H9 (cell line): ENCODE results near the gene DIP2A. TPM values are rescaled to one million over a fixed set of nuclear protein-coding genes. Genes with fewer than 3 reads are reported as not detected.

Source experiments
- DNase-seq: peaks from one replicate; pipeline ENCODE4 v3.0.0-alpha.2; 2017
- H2AFZ ChIP-seq: one replicate; pipeline ENCODE4 v1.6.1; 2013; ENCODE audit warnings: mild to moderate bottlenecking, low read length, control low read depth, moderate library complexity
- H2AK5ac ChIP-seq: 2 replicates; pipeline ENCODE4 v1.6.1; 2013; ENCODE audit warnings: low read length, control low read depth, mixed read lengths; ENCODE audit not compliant: insufficient read length
- H2BK120ac ChIP-seq: one replicate; pipeline ENCODE4 v1.6.1; 2013; ENCODE audit warnings: low read depth, mild to moderate bottlenecking, low read length, control low read depth, inconsistent platforms; ENCODE audit not compliant: poor library complexity, severe bottlenecking
- H2BK12ac ChIP-seq: 2 replicates; pipeline ENCODE4 v1.6.1; 2013; ENCODE audit warnings: low read length, control low read depth, mixed read lengths, low read depth; ENCODE audit not compliant: insufficient read length
- H2BK15ac ChIP-seq: 2 replicates; pipeline ENCODE4 v1.6.1; 2013; ENCODE audit warnings: low read depth, low read length, control low read depth
- H2BK20ac ChIP-seq: one replicate; pipeline ENCODE4 v1.6.1; 2013; ENCODE audit warnings: low read depth, mild to moderate bottlenecking, low read length, control low read depth, inconsistent platforms; ENCODE audit not compliant: poor library complexity, severe bottlenecking
- H2BK5ac ChIP-seq: 2 replicates; pipeline ENCODE4 v1.6.1; 2013; ENCODE audit warnings: low read length, control low read depth, mixed read lengths; ENCODE audit not compliant: insufficient read length
- H3K14ac ChIP-seq: 2 replicates; pipeline ENCODE4 v1.6.1; 2013; ENCODE audit warnings: low read length, control low read depth; ENCODE audit not compliant: insufficient read depth
- H3K18ac ChIP-seq: 2 replicates; pipeline ENCODE4 v1.6.1; 2013; ENCODE audit warnings: low read depth, mild to moderate bottlenecking, mixed read lengths, low read length, control low read depth; ENCODE audit not compliant: insufficient read length
- H3K23ac ChIP-seq: 2 replicates; pipeline ENCODE4 v1.6.1; 2013; ENCODE audit warnings: low read length, control low read depth, mixed read lengths, low read depth; ENCODE audit not compliant: insufficient read length
- H3K23me2 ChIP-seq: 2 replicates; pipeline ENCODE4 v1.6.1; 2013; ENCODE audit warnings: low read depth, mild to moderate bottlenecking, mixed read lengths, low read length, control low read depth; ENCODE audit not compliant: insufficient read length, poor library complexity, severe bottlenecking
- H3K27ac ChIP-seq: 2 replicates; pipeline ENCODE4 v1.5.1; 2013; ENCODE audit warnings: low read length, control low read depth, mixed read lengths, low read depth; ENCODE audit not compliant: insufficient read length
- H3K27me3 ChIP-seq: 2 replicates; pipeline ENCODE4 v1.6.1; 2013; ENCODE audit warnings: low read length, control low read depth, inconsistent platforms; ENCODE audit not compliant: insufficient read depth
- H3K4ac ChIP-seq: 2 replicates; pipeline ENCODE4 v1.6.1; 2013; ENCODE audit warnings: low read depth, mild to moderate bottlenecking, control low read depth, inconsistent platforms, low read length, moderate library complexity
- H3K4me1 ChIP-seq: 2 replicates; pipeline ENCODE4 v1.6.1; 2013; ENCODE audit warnings: low read length, control low read depth, inconsistent platforms; ENCODE audit not compliant: insufficient read depth
- H3K4me2 ChIP-seq: 2 replicates; pipeline ENCODE4 v1.6.1; 2013; ENCODE audit warnings: low read length, control low read depth, mixed read lengths; ENCODE audit not compliant: insufficient read length, insufficient read depth
- H3K56ac ChIP-seq: 2 replicates; pipeline ENCODE4 v1.6.1; 2013; ENCODE audit warnings: low read depth, mild to moderate bottlenecking, mixed read lengths, low read length, control low read depth; ENCODE audit not compliant: insufficient read length
- H3K79me1 ChIP-seq: 2 replicates; pipeline ENCODE4 v1.6.1; 2013; ENCODE audit warnings: low read depth, mild to moderate bottlenecking, moderate library complexity, low read length, control low read depth, inconsistent platforms; ENCODE audit not compliant: insufficient read depth, poor library complexity, severe bottlenecking
- H3K79me2 ChIP-seq: 2 replicates; pipeline ENCODE4 v1.6.1; 2013; ENCODE audit warnings: low read length, control low read depth, inconsistent platforms; ENCODE audit not compliant: insufficient read depth
- H3K9ac ChIP-seq: 2 replicates; pipeline ENCODE4 v1.6.1; 2013; ENCODE audit warnings: low read length, control low read depth, mixed read lengths; ENCODE audit not compliant: insufficient read length; ENCODE audit errors: extremely low read depth
- H3K9me3 ChIP-seq: one replicate; pipeline ENCODE4 v1.6.1; 2013; ENCODE audit warnings: low read depth, low read length, inconsistent platforms; ENCODE audit not compliant: control insufficient read depth
- H3T11ph ChIP-seq: one replicate; pipeline ENCODE4 v1.6.1; 2013; ENCODE audit warnings: mild to moderate bottlenecking, low read length, control low read depth, inconsistent platforms
- H4K20me1 ChIP-seq: one replicate; pipeline ENCODE4 v1.6.1; 2013; ENCODE audit not compliant: control insufficient read depth, insufficient read length, insufficient read depth
- H4K5ac ChIP-seq: 2 replicates; pipeline ENCODE4 v1.6.1; 2013; ENCODE audit warnings: low read depth, mild to moderate bottlenecking, mixed read lengths, low read length, control low read depth; ENCODE audit not compliant: insufficient read length
- H4K8ac ChIP-seq: replicated peaks from 2 replicates; pipeline ENCODE4 v1.6.1; 2013; ENCODE audit warnings: low read length, control low read depth, mixed read lengths, low read depth; ENCODE audit not compliant: insufficient read length
- H4K91ac ChIP-seq: 2 replicates; pipeline ENCODE4 v1.6.1; 2013; ENCODE audit warnings: low read depth, mild to moderate bottlenecking, moderate library complexity, mixed read lengths, low read length, control low read depth; ENCODE audit not compliant: insufficient read length
- H3K27ac Mint-ChIP-seq, 3 experiments: 2 replicates in 2 of 3; 3 replicates in 1 of 3; pipeline ENCODE4 v1.8.0; 2020 to 2021; ENCODE audit warnings: mixed read lengths in 3 of 3, mild to moderate bottlenecking in 1 of 3, moderate library complexity in 1 of 3
- H3K27me3 Mint-ChIP-seq: 2 replicates; pipeline ENCODE4 v1.8.0; 2021; ENCODE audit warnings: low read depth, mild to moderate bottlenecking, moderate library complexity, mixed read lengths
- H3K36me3 Mint-ChIP-seq, 3 experiments: 2 replicates in 2 of 3; 3 replicates in 1 of 3; pipeline ENCODE4 v1.8.0; 2020 to 2021; ENCODE audit warnings: low read depth in 3 of 3, mixed read lengths in 3 of 3; ENCODE audit not compliant: insufficient read depth in 1 of 3
- H3K4me1 Mint-ChIP-seq, 2 experiments: 2 replicates each; pipeline ENCODE4 v1.8.0; 2020; ENCODE audit warnings: mixed read lengths in 2 of 2
- H3K4me3 Mint-ChIP-seq, 2 experiments: 2 replicates in 1 of 2; 3 replicates in 1 of 2; pipeline ENCODE4 v1.8.0; 2020 to 2021; ENCODE audit warnings: mild to moderate bottlenecking in 2 of 2, mixed read lengths in 2 of 2, moderate library complexity in 1 of 2
- H3K9me3 Mint-ChIP-seq, 2 experiments: 2 replicates in 1 of 2; 3 replicates in 1 of 2; pipeline ENCODE4 v1.8.0; 2020; ENCODE audit warnings: mild to moderate bottlenecking in 2 of 2, mixed read lengths in 2 of 2, moderate library complexity in 1 of 2
- WGBS: extraction: QIAGEN DNeasy Blood & Tissue Kit; methylation state at CpG from one replicate; pipeline ENCODE4 v1.1.7; 2013; ENCODE audit warnings: missing lambda C conversion rate, low lambda C conversion rate, mixed read lengths; ENCODE audit not compliant: insufficient read length; ENCODE audit errors: extremely low coverage; 5-methylcytosine and 5-hydroxymethylcytosine counted together
- total RNA-seq: library from RNA; stranded (reverse); gene quantifications from 2 replicates; pipeline ENCODE4 v1.2.1, GENCODE V29; 2021
- TF ChIP-seq, protein P1 (sequence below): fragments of 200-600 bp; sonication (generic); conservative IDR thresholded peaks from 3 replicates; pipeline ENCODE4 v1.8.0; 2021; ENCODE audit warnings: antibody characterized with exemption, mild to moderate bottlenecking

The DIP2A gene
- total RNA-seq, 1 experiment from 2014 or later = 25.2 TPM

DNA sequence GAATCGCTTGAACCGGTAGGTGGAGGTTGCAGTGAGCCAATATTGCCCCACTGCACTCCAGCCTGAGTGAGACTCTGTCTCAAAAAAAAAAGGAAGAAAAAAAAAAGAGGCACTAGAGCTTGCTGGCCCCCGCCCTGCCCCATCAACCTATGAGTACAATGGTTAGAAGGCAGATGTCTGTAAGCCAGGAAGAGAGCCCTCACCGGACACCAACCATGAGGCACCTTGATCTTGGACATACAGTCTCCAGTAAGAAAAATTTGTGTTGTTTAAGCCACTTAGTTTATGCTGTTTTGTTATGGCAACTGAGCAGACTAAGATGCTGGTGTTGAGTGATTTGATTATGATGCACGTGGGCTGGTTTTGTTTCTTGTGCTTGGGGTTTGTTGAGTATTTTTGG is 34.2 kb downstream of the DIP2A start:
- Mint-ChIP-seq H3K4me3 (no peak overlapping the region), H3K27ac (peak overlapping the region in 1 of 3 experiments; percentile 11; a peak in 2 of 7 replicates), H3K36me3 (peaks cover 0 to 18% (median 5%) of the 10 kb centered on the region in 3 experiments; a peak in 6 of 7 replicates), H3K9me3 (no peaks in the 10 kb centered on the region), H3K27me3 (no peaks in the 10 kb centered on the region), H3K4me1 (peaks cover 3 to 4% of the 10 kb centered on the region in 2 experiments; a peak in 1 of 4 replicates)
- DNase-seq = no peak
- H3K14ac ChIP-seq = no peak overlapping the region
- no peak overlapping the region for H3K56ac ChIP-seq
- no peaks in the 10 kb centered on the region for H3K27me3 ChIP-seq
- WGBS = no CpG with 5 or more reads among the region's 5 CpGs
- H2AK5ac ChIP-seq = no peak overlapping the region
- H3K23ac ChIP-seq = no peak overlapping the region
- H2BK20ac ChIP-seq = no peak overlapping the region
- no peak overlapping the region for H3K18ac ChIP-seq
- no peak overlapping the region for H4K8ac ChIP-seq
- no peaks in the 10 kb centered on the region for H3K79me1 ChIP-seq
- no peaks in the 10 kb centered on the region for H3K79me2 ChIP-seq
- no peak overlapping the region for H4K91ac ChIP-seq
- no peak overlapping the region for H2AFZ ChIP-seq
- H2BK5ac ChIP-seq = no peak overlapping the region
- no peaks in the 10 kb centered on the region for H3K9me3 ChIP-seq
- TF ChIP-seq, protein P1, sequence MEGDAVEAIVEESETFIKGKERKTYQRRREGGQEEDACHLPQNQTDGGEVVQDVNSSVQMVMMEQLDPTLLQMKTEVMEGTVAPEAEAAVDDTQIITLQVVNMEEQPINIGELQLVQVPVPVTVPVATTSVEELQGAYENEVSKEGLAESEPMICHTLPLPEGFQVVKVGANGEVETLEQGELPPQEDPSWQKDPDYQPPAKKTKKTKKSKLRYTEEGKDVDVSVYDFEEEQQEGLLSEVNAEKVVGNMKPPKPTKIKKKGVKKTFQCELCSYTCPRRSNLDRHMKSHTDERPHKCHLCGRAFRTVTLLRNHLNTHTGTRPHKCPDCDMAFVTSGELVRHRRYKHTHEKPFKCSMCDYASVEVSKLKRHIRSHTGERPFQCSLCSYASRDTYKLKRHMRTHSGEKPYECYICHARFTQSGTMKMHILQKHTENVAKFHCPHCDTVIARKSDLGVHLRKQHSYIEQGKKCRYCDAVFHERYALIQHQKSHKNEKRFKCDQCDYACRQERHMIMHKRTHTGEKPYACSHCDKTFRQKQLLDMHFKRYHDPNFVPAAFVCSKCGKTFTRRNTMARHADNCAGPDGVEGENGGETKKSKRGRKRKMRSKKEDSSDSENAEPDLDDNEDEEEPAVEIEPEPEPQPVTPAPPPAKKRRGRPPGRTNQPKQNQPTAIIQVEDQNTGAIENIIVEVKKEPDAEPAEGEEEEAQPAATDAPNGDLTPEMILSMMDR = no peak
- H3K4me1 ChIP-seq = no peaks in the 10 kb centered on the region
- H4K5ac ChIP-seq = no peak overlapping the region
- H3T11ph ChIP-seq = no peak overlapping the region
- no peak overlapping the region for H3K4me2 ChIP-seq
- H2BK120ac ChIP-seq = no peak overlapping the region
- H3K27ac ChIP-seq = no peak overlapping the region
- no peak overlapping the region for H2BK12ac ChIP-seq
- no peak overlapping the region for H3K9ac ChIP-seq
- no peak overlapping the region for H2BK15ac ChIP-seq
- no peaks in the 10 kb centered on the region for H4K20me1 ChIP-seq
- H3K23me2 ChIP-seq = no peaks in the 10 kb centered on the region
- no peak overlapping the region for H3K4ac ChIP-seq
